HCT116 (cell line): ENCODE measurements around the gene POLR3GL. TPM values are rescaled to one million over a fixed set of nuclear protein-coding genes. Genes with fewer than 3 reads are reported as not detected.

ENCODE experiments used
- ATAC-seq: fragments of 200-7000 bp; cut with Tn5 transposase; 2 replicates; pipeline ENCODE4 v1.9.1; 2020; ENCODE audit warnings: mild to moderate bottlenecking, moderate library complexity
- BruUV-seq: library from RNA; stranded (reverse); fragments of 400-500 nt; replicated peaks from 2 replicates; lab custom pipeline; 2021; lab: Mats Ljungman, UMichigan
- CTCF ChIA-PET: fragments of 300-600 bp; sonication (Branson Sonifier 250); formaldehyde crosslinking; loops from one replicate; lab custom pipeline; 2021; ENCODE audit warnings: antibody characterized with exemption; lab: Charles Lee
- POLR2A ChIA-PET: fragments of 300-600, 350-600 bp; sonication (Branson Sonifier 250); formaldehyde crosslinking; loops from one replicate; lab custom pipeline; 2021; ENCODE audit warnings: antibody characterized with exemption; lab: Charles Lee
- RAD21 ChIA-PET, 2 experiments: fragments of 300-600 bp; sonication (Branson Sonifier 250); formaldehyde crosslinking; loops; one replicate each; lab custom pipeline; 2023; ENCODE audit warnings: low total read pairs in 2 of 2; ENCODE audit not compliant: uncharacterized antibody in 2 of 2, unreplicated experiment in 2 of 2, low non-redundant PET in 1 of 2; lab: Charles Lee
- DNase-seq: peaks from one replicate; pipeline ENCODE4 v3.0.0-alpha.2; 2010; ENCODE audit warnings: low read depth, low spot score
- H2AFZ ChIP-seq: fragments of 200-600 bp; shearing (Covaris generic), sonication (generic); 2 replicates; pipeline ENCODE4 v1.6.1; 2017; ENCODE audit warnings: low read depth, mixed run types, mixed read lengths, antibody characterized with exemption, low read length; ENCODE audit not compliant: poor library complexity, severe bottlenecking
- H3K27ac ChIP-seq: 2 replicates; pipeline ENCODE4 v1.5.1; 2012; ENCODE audit warnings: low read depth, low read length
- H3K27me3 ChIP-seq: fragments of 200-600 bp; sonication (generic); 2 replicates; pipeline ENCODE4 v1.6.1; 2016; ENCODE audit warnings: mixed run types, low read length, mixed read lengths; ENCODE audit not compliant: insufficient read depth
- H3K36me3 ChIP-seq, 2 experiments: fragments of 200-500 bp in 1 of 2; fragments of 200-600 bp in 1 of 2; sonication (Bioruptor generic) in 1 of 2; sonication (generic) in 1 of 2; 2 replicates each; pipeline versions ENCODE4 v1.5.1 to v1.6.1; 2014 to 2016; ENCODE audit warnings: low read length in 2 of 2, inconsistent platforms in 1 of 2, mixed read lengths in 1 of 2, mixed run types in 1 of 2; ENCODE audit not compliant: insufficient read depth in 2 of 2, control insufficient read depth in 1 of 2
- H3K4me1 ChIP-seq, 2 experiments: fragments of 200-600 bp in 1 of 2; sonication (generic) in 1 of 2; 2 replicates each; pipeline versions ENCODE4 v1.5.1 to v1.6.1; 2012 to 2017; ENCODE audit warnings: low read length in 2 of 2, inconsistent platforms in 1 of 2, mild to moderate bottlenecking in 1 of 2, mixed read lengths in 1 of 2, mixed run types in 1 of 2, moderate library complexity in 1 of 2; ENCODE audit not compliant: insufficient read depth in 2 of 2, control insufficient read depth in 1 of 2
- H3K4me2 ChIP-seq: fragments of 200-600 bp; sonication (generic); 2 replicates; pipeline ENCODE4 v1.6.1; 2017; ENCODE audit warnings: mixed run types, low read length, mixed read lengths
- H3K4me3 ChIP-seq, 2 experiments: fragments of 200-600 bp in 1 of 2; sonication (generic) in 1 of 2; replicated peaks in 1 of 2; 2 replicates each; pipeline ENCODE4 v1.5.1; 2011 to 2016; ENCODE audit warnings: low read length in 2 of 2, control low read depth in 1 of 2, low read depth in 1 of 2, mild to moderate bottlenecking in 1 of 2, mixed read lengths in 1 of 2, mixed run types in 1 of 2
- H3K79me2 ChIP-seq: fragments of 200-600 bp; sonication (generic); 2 replicates; pipeline ENCODE4 v1.6.1; 2017; ENCODE audit warnings: mild to moderate bottlenecking, mixed run types, low read length, moderate library complexity, mixed read lengths; ENCODE audit not compliant: insufficient read depth
- H3K9ac ChIP-seq: fragments of 200-600 bp; sonication (generic); 2 replicates; pipeline ENCODE4 v1.6.1; 2016; ENCODE audit warnings: low read length, mixed read lengths
- H3K9me2 ChIP-seq: fragments of 200-600 bp; sonication (generic), shearing (Covaris generic); 2 replicates; pipeline ENCODE4 v1.6.1; 2017; ENCODE audit warnings: mixed run types, mild to moderate bottlenecking, moderate library complexity; ENCODE audit not compliant: insufficient read depth
- H3K9me3 ChIP-seq, 2 experiments: fragments of 200-500 bp in 1 of 2; fragments of 200-600 bp in 1 of 2; sonication (Bioruptor generic) in 1 of 2; sonication (generic) in 1 of 2; 2 replicates each; pipeline ENCODE4 v1.6.1; 2014 to 2017; ENCODE audit warnings: low read length in 2 of 2, mixed read lengths in 2 of 2, inconsistent platforms in 1 of 2, low read depth in 1 of 2, mild to moderate bottlenecking in 1 of 2, mixed run types in 1 of 2, moderate library complexity in 1 of 2; ENCODE audit not compliant: control insufficient read depth in 1 of 2, insufficient read depth in 1 of 2
- H4K20me1 ChIP-seq: fragments of 200-600 bp; sonication (generic), shearing (Covaris generic); 2 replicates; pipeline ENCODE4 v1.6.1; 2017; ENCODE audit warnings: mixed run types, mild to moderate bottlenecking, moderate library complexity; ENCODE audit not compliant: insufficient read depth
- CBX3 ChIP-seq: IDR thresholded peaks from 2 replicates; pipeline ENCODE4 v1.6.1; 2012; ENCODE audit warnings: low read depth
- CEBPB ChIP-seq: IDR thresholded peaks from 2 replicates; pipeline ENCODE4 v1.6.1; 2012; ENCODE audit warnings: low read depth
- CTCF ChIP-seq, 3 experiments: fragments of 200-600 bp in 1 of 3; sonication (generic) in 1 of 3; IDR thresholded peaks in 2 of 3; conservative IDR thresholded peaks in 1 of 3; 2 replicates each; pipeline ENCODE4 v1.5.1; 2012 to 2017; ENCODE audit warnings: low read depth in 2 of 3, low read length in 2 of 3, antibody characterized with exemption in 1 of 3, borderline replicate concordance in 1 of 3, control low read depth in 1 of 3, mild to moderate bottlenecking in 1 of 3, mixed read lengths in 1 of 3, mixed run types in 1 of 3, moderate library complexity in 1 of 3; ENCODE audit not compliant: insufficient read depth in 1 of 3
- EGR1 ChIP-seq: IDR thresholded peaks from 2 replicates; pipeline ENCODE4 v1.6.1; 2012; ENCODE audit warnings: low read depth
- ELF1 ChIP-seq: IDR thresholded peaks from 2 replicates; pipeline ENCODE4 v1.6.1; 2012; ENCODE audit warnings: low read depth, borderline replicate concordance
- EZH2 ChIP-seq: fragments of 200-600 bp; sonication (generic); IDR thresholded peaks from 2 replicates; pipeline ENCODE4 v1.6.1; 2017; ENCODE audit warnings: antibody characterized with exemption, mixed run types
- EZH2phosphoT487 ChIP-seq: fragments of 200-600 bp; IDR thresholded peaks from 2 replicates; pipeline ENCODE4 v1.6.1; 2018; ENCODE audit warnings: antibody characterized with exemption, borderline replicate concordance
- FOSL1 ChIP-seq: IDR thresholded peaks from 2 replicates; pipeline ENCODE4 v1.6.1; 2012; ENCODE audit warnings: low read depth
- POLR2A ChIP-seq: IDR thresholded peaks from 2 replicates; pipeline ENCODE4 v1.7.0; 2011; ENCODE audit warnings: borderline replicate concordance; ENCODE audit not compliant: insufficient read depth, insufficient read length; ENCODE audit errors: extremely low read depth
- POLR2AphosphoS5 ChIP-seq: IDR thresholded peaks from 2 replicates; pipeline ENCODE4 v1.6.1; 2011; ENCODE audit warnings: mild to moderate bottlenecking, low read depth, low read length, moderate library complexity
- REST ChIP-seq: IDR thresholded peaks from 2 replicates; pipeline ENCODE4 v1.6.1; 2012; ENCODE audit warnings: low read depth
- SP1 ChIP-seq: IDR thresholded peaks from 2 replicates; pipeline ENCODE4 v1.6.1; 2012; ENCODE audit warnings: low read depth
- SRF ChIP-seq: IDR thresholded peaks from 2 replicates; pipeline ENCODE4 v1.6.1; 2012; ENCODE audit warnings: low read depth
- TCF7L2 ChIP-seq: IDR thresholded peaks from 2 replicates; pipeline ENCODE4 v1.7.0; 2011; ENCODE audit warnings: borderline replicate concordance, inconsistent platforms; ENCODE audit not compliant: insufficient read depth, insufficient read length; ENCODE audit errors: extremely low read depth
- ZFX ChIP-seq: fragments of 450-650 bp; IDR thresholded peaks from 2 replicates; pipeline ENCODE4 v1.6.1; 2017
- ZNF274 ChIP-seq: fragments of 200-500 bp; sonication (Bioruptor generic); IDR thresholded peaks from 2 replicates; pipeline ENCODE4 v1.6.1; 2014; ENCODE audit warnings: mild to moderate bottlenecking, low read depth, low read length, inconsistent platforms
- intact Hi-C: fragments of 100-400 bp; cut with micrococcal nuclease; formaldehyde crosslinking; loops from 2 replicates; pipeline ENCODE4 v1.10.0; 2022
- total RNA-seq: library from RNA; stranded (reverse); gene quantifications from one replicate; pipeline ENCODE4 v1.2.1, GENCODE V29; 2021; ENCODE audit not compliant: unreplicated experiment

Gene POLR3GL
- total RNA-seq, 1 experiment from 2014 or later, result 17.9 TPM

- intact Hi-C loops, result loop anchor here (10.0 kb wide), 1 partner anchor 62 kb away; no protein-coding TSS in a partner anchor
- ChIA-PET CTCF (no interaction called here), RAD21 (no interaction called here), POLR2A (interaction anchor here (1.1 kb wide), 1 partner anchor 12 kb away, joined by 3 read pairs; no protein-coding TSS in a partner anchor)
- TF ChIP-seq TCF7L2, result no peak
- TF ChIP-seq CTCF (IDR thresholded peaks at IDR 0.05 in 2 of 3, conservative IDR thresholded peaks at IDR 0.05 in 1 of 3; ENCODE audit: borderline replicate concordance in 1 of 3, insufficient read depth in 1 of 3, low read depth in 2 of 3, low read length in 2 of 3), result no peak
- no peak for TF ChIP-seq CBX3
- no peak for TF ChIP-seq ZNF274
- no peak for TF ChIP-seq POLR2A
- TF ChIP-seq REST, result no peak
- TF ChIP-seq SRF, result no peak
- TF ChIP-seq EGR1, result no peak
- TF ChIP-seq ZFX, result no peak
- no peak for TF ChIP-seq EZH2phosphoT487
- no peak for TF ChIP-seq CEBPB
- TF ChIP-seq ELF1, result no peak
- TF ChIP-seq SP1, result no peak
- no peak for TF ChIP-seq POLR2AphosphoS5
- TF ChIP-seq EZH2, result no peak
- no peak for TF ChIP-seq FOSL1
- Histone ChIP-seq H3K4me2 (no peak overlapping the region), H4K20me1 (no peaks in the 10 kb centered on the region), H3K9me2 (no peaks in the 10 kb centered on the region), H3K9ac (no peak overlapping the region), H3K36me3 (no peaks in the 10 kb centered on the region), H3K9me3 (no peaks in the 10 kb centered on the region), H3K4me3 (no peak overlapping the region), H3K27ac (no peak overlapping the region), H3K27me3 (no peaks in the 10 kb centered on the region), H2AFZ (no peak overlapping the region), H3K4me1 (peaks cover 0 to 3% of the 10 kb centered on the region in 2 experiments; a peak in 1 of 4 replicates), H3K79me2 (no peaks in the 10 kb centered on the region)
- no TSS peak for BruUV-seq
- DNase-seq (no peak), ATAC-seq (no peak)
These were observed 22.1 kb upstream of the POLR3GL start for GRCh38 chr1:145942405-145942804.
